BJ (cell line): ENCODE data around the gene GEMIN5. TPM values are rescaled to one million over a fixed set of nuclear protein-coding genes. Genes with fewer than 3 reads are reported as not detected.

Source experiments
- CTCF ChIA-PET: fragments of 350-600 bp; formaldehyde crosslinking; extraction: SDS; loops from one replicate; lab custom pipeline; 2021; ENCODE audit warnings: antibody characterized with exemption, inconsistent platforms; lab: Yijun Ruan, JAX
- POLR2A ChIA-PET: fragments of 300-600 bp; sonication (Branson Sonifier 250); formaldehyde crosslinking; extraction: SDS; loops from one replicate; lab custom pipeline; 2021; ENCODE audit warnings: antibody characterized with exemption; lab: Charles Lee
- DNase-seq: peaks from one replicate; pipeline ENCODE4 v3.0.0-alpha.2; 2011; ENCODE audit warnings: low read depth
- H3K27me3 ChIP-seq: 2 replicates; pipeline ENCODE4 v1.6.0; 2011; ENCODE audit warnings: low read length; ENCODE audit not compliant: control insufficient read depth, insufficient read depth
- H3K36me3 ChIP-seq: 2 replicates; pipeline ENCODE4 v1.5.1; 2011; ENCODE audit warnings: low read length; ENCODE audit not compliant: control insufficient read depth, insufficient read depth
- H3K4me3 ChIP-seq: 2 replicates; pipeline ENCODE4 v1.5.1; 2011; ENCODE audit warnings: low read depth, mild to moderate bottlenecking, control low read depth, low read length
- CTCF ChIP-seq: IDR thresholded peaks from 2 replicates; pipeline ENCODE4 v1.5.1; 2011; ENCODE audit warnings: low read depth, mild to moderate bottlenecking, control low read depth, inconsistent platforms, low read length, moderate library complexity; ENCODE audit not compliant: insufficient read depth
- polyA plus RNA-seq: library from polyadenylated mRNA; depleted of rRNA; stranded (reverse); fragments of >200 nt; gene quantifications from 2 replicates; pipeline ENCODE4 v1.2.3, GENCODE V29; 2011

Gene GEMIN5
- polyA plus RNA-seq, 1 experiment = 7.5 TPM

DNA sequence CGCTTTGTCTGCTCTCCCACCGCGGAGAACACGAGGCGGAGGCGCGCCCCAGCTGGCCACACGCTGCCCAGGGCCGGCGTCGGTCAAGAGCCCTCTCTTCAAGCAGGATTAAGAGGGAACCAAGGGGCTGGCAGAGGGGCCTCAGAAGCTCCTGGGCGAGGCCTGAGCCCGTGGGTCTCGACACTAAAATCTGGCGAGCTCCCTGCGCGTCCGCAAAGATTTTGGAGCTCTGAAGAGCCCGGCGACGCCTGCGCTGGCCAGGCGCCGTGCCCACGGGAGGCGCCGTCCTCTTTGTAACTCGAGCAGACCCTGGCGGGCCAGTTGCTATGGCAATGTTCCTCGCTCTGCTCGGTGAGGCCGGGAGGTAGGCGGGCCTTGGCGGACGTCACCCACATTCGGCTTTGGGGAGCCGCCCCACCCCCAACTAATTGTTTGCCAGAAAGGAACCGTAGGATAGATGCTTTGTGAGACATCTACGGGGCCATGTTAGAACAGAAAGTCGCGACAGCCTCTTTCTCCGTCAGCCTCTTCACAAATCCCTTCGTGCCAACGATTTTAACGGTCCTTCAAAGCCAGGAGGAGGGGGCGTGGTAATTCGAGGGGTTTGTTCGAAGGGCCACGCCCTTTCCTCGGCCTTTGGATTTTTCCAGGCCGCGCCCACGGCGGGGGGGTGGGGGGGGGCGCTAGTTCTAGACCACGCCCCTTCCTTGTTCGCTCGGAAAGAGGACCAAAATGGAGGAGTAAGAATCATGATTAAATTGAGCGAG, 80.3 kb downstream of the GEMIN5 start:
- 0 out of 2 replicates have a peak, but pooled peaks have one; percentile 14 for TF ChIP-seq CTCF
- Histone ChIP-seq H3K4me3 (peak overlapping the region; percentile 80), H3K27me3 (no peaks in the 10 kb centered on the region), H3K36me3 (no peaks in the 10 kb centered on the region)
- DNase-seq = peak; percentile 76
- POLR2A ChIA-PET = interaction anchor here (0.6 kb wide), 2 partner anchors 405 to 798 kb away, joined by 9 to 12 read pairs; no protein-coding TSS in a partner anchor
- CTCF ChIA-PET = interaction anchor here (0.9 to 1.3 kb wide), 3 partner anchors 9 to 88 kb away, joined by 3 read pairs; no protein-coding TSS in a partner anchor

DNA sequence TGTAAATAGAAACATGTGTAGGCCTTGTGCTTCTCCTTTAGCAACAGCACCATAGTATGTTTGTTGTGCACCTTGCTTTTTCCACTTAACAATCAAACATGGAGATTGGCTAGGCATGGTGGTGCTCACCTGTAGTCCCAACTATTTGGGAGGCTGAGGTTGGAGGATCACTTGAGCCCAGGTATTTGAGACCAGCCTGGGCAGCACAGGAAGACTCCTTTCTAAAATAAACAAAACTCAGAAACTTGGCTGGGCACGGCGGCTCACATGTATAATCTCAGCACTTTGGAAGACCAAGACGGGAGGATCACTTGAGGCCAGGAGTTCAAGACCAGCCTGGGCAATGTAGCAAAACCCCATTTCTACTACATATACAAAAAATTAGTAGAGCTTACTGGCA, 86.7 kb downstream of the GEMIN5 start:
- ChIA-PET CTCF (interaction anchor here (1.2 to 1.3 kb wide), 2 partner anchors 201 to 331 kb away, joined by 3 read pairs; no protein-coding TSS in a partner anchor), POLR2A (no interaction called here)
- Histone ChIP-seq H3K36me3 (no peaks in the 10 kb centered on the region), H3K4me3 (no peak overlapping the region), H3K27me3 (no peaks in the 10 kb centered on the region)
- no peak for DNase-seq
- TF ChIP-seq CTCF = no peak

GRCh38 chr5:154850255-154851062, 87.6 kb downstream of the GEMIN5 start, which contains the start of gene FAXDC2:
TSS of gene FAXDC2 (minus strand) at chr5:154850603. CDS start at chr5:154838178, 12,425 bp downstream.
- DNase-seq = peak; percentile 59
- no peak for TF ChIP-seq CTCF
- no peaks in the 10 kb centered on the region for H3K36me3 ChIP-seq
- ChIA-PET CTCF (interaction anchor here (1.1 to 1.5 kb wide), 4 partner anchors 31 to 330 kb away, joined by 3 read pairs; no protein-coding TSS in a partner anchor), POLR2A (interaction anchor here (0.9 kb wide), 1 partner anchor 158 kb away, joined by 5 read pairs; no protein-coding TSS in a partner anchor)
- peak within 1 kb of the TSS; percentile 49 for H3K4me3 ChIP-seq
- H3K27me3 ChIP-seq = no peaks in the 10 kb centered on the region

DNA sequence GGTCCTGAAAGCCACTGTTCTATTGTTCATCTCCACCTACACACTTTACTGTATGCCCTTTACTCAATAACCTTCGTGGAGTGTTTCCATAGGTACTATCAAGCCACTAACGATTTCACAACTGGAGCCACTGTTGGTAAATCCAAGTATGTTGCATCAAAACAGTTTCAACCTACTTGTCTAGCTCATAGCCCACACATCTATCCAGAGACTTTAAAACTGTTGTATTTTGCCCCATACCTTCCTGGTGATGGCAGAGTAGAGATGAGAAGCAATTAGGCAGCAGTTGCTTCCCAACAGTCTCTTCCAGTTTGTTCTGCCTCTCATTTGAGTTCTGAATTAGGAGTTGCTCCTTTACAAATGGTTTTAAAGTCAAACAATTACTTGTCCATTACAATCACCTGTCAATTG, 88.2 kb downstream of the GEMIN5 start:
- CTCF ChIA-PET = interaction anchor here (0.7 to 1.5 kb wide), 3 partner anchors 15 to 199 kb away, joined by 3 read pairs; no protein-coding TSS in a partner anchor
- Histone ChIP-seq H3K4me3 (peak overlapping the region; percentile 49), H3K27me3 (no peaks in the 10 kb centered on the region), H3K36me3 (no peaks in the 10 kb centered on the region)
- peak; percentile 41 for TF ChIP-seq CTCF
- DNase-seq = no peak
- POLR2A ChIA-PET = no interaction called here
